Activated CD8-positive, alpha-beta memory T cell treated with anti-CD3 and anti-CD28 coated beads, Interleukin-2, amount 50 U/mL, for 1 hour (primary cell): ENCODE measurements around the gene NSUN3.
"Not testable (repeated sequence)": the region's sequence is repeated elsewhere in the genome, so short reads cannot be mapped to it uniquely, and the experiment has no call there.

Experiments
- DNase-seq: peaks from one replicate; pipeline ENCODE4 v3.0.0-alpha.2; 2020; ENCODE audit errors: extremely low read depth

Gene NSUN3

GRCh38 chr3:94069194-94069813 lies 6.4 kb downstream of the NSUN3 start:
- no peak for DNase-seq

DNA sequence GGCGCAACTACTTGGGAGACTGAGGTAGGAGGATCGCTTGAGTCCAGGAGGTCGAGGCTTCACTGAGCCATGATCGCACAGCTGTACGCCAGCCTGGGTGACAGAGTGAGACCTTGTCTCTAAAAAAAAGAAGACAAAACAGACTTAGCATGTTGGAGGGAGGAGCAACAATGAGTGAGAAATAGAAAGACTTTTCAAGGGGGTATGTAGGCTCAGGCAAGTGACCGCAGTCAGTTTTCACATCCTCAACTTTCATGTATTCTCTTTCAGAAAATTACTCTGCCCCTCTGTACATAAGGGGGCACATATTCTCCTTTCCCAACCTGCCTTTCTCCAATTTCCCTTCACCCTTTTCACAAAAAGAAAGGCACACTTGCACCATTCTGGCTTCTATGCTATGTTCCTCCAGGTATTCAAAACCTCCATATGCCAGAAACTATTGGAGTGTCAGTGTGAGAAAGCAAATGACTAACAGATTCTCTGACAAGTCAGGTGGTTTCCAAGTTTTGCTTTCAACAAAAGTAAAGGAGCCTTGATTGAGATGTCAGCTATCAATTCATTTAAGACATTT lies 7.6 kb downstream of the NSUN3 start:
- no peak for DNase-seq

DNA sequence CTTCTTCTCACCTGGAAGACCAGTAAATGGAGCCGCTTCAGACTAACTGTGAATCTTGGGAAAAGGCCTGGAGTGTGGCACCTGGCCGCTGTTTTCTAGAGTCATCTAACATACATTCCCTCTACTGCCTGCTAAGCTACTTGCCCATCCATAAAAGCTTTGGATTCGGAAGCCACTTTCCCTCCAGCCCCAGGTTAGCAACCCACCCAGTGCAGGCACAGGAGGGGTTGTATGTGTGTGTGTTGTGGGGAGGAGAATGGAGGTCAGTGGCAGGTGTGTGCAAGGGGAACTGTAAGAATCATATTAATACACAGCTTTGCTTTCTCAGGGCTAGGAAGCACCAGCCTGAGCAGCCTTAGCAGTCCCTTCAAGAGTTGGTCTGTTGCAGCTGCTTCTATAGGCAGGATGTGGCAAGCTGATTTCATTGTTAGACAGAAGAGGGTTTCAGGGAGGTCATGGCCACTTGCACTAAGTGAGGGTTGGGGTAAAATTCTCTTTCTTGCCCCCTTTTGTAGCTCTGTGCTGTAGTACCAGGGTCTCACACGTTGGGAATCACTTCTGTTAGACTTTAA lies 8.9 kb downstream of the NSUN3 start:
- no peak for DNase-seq

- no peak for DNase-seq
Measured at GRCh38 chr3:94076055-94076454, 13.2 kb downstream of the NSUN3 start.

DNA sequence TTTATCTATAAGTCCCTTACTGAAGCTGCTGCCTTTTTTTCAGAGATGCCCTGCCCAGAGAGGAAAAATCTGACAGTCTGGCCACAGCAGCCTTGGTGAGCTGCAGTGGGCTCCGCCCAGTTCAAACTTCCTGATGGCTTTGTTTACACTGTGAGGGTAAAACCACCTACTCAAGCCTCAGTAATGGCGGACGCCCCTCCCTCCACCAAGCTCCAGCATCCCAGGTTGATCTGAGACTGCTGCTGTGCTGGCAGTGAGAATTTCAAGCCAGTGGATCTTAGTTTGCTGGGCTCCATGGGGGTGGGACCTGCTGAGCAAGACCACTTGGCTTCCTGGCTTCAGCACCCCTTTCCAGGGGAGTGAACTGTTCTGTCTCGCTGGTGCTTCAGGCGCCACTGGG lies 17.7 kb downstream of the NSUN3 start:
- DNase-seq, result not testable (repeated sequence)

GRCh38 chr3:94081884-94082283 lies 19.0 kb downstream of the NSUN3 start:
- no peak for DNase-seq

DNA sequence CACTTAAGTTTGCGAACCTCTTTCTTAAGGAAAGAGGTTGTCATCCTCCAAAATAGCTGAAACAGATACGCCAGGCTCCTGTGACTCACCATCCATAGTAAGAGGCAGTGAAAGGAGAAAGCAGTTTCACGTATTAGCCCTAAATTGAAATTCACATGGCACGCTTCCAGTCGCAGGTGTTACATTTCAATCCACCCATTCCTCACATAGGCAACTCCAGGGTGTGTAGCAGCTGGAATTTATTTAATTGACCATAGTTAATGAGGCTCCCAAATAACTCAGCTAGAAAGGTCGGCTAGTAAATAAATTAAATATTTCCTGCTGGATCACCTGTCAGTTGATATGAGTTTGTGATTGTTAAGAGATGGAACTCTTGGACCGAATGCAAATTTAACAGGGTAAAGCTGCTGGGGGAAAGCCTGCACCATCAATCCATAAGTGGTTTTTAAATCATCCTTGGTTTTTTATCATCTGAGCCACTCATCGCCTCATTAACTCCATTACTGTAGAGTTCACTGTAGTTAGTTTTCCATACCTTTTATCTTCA lies 19.6 kb downstream of the NSUN3 start:
- no peak for DNase-seq

- DNase-seq, result no peak
Measured at GRCh38 chr3:94083261-94083660, 20.4 kb downstream of the NSUN3 start.

- no peak for DNase-seq
Measured at GRCh38 chr3:94089126-94089525, 26.3 kb downstream of the NSUN3 start.

- no peak for DNase-seq
Measured at GRCh38 chr3:94092086-94092485, 29.2 kb downstream of the NSUN3 start.

GRCh38 chr3:94093151-94093550 lies 30.3 kb downstream of the NSUN3 start:
- no peak for DNase-seq

GRCh38 chr3:94095111-94095510 lies 32.2 kb downstream of the NSUN3 start:
- DNase-seq, result no peak

GRCh38 chr3:94098452-94098851 lies 35.6 kb downstream of the NSUN3 start:
- no peak for DNase-seq

DNA sequence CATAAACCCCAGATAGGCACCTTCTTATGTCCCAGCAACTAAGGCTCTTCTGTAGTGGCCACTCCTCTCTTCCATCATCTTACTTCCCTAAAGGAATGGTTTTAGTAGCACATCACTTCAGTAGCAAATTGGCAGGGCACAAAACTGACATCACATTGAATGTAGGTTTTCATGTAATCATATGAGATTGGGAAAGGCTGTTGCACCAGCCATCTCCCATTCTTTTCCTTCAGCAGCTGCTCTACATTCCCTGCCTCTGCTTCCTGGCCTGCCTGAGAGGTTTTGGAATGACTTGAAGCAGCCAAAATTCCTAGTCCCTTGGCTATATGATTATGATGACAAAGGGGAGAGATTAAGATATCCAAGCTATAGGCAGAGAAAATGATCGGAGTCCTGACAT lies 36.5 kb downstream of the NSUN3 start:
- DNase-seq, result no peak

- DNase-seq, result no peak
Measured at GRCh38 chr3:94101860-94102259, 39.0 kb downstream of the NSUN3 start.

- DNase-seq, result no peak
Measured at GRCh38 chr3:94106268-94106667, 43.4 kb downstream of the NSUN3 start.

- not testable (repeated sequence) for DNase-seq
Measured at GRCh38 chr3:94110232-94110631, 47.4 kb downstream of the NSUN3 start.

GRCh38 chr3:94110854-94111253 lies 48.0 kb downstream of the NSUN3 start:
- no peak for DNase-seq

DNA sequence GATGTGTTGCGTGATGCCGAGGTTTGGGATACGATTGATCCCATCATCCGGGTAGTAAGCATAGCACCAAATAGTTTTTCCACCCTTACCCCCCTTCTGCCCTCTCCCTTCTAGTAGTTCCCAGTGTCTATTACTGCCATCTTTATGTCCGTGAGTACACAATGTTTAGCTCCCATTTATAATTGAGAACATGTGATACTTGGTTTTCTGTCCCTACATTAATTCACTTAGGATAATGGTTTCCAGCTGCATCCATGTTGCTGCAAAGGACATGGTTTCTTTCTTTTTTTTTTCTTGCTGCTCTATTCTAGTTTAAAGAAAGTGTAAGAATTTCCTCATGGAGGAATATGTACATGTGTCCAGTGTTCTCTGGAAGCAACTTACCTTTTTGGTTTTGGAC lies 51.8 kb downstream of the NSUN3 start:
- DNase-seq, result no peak

GRCh38 chr3:94115482-94115881 lies 52.6 kb downstream of the NSUN3 start:
- no peak for DNase-seq

DNA sequence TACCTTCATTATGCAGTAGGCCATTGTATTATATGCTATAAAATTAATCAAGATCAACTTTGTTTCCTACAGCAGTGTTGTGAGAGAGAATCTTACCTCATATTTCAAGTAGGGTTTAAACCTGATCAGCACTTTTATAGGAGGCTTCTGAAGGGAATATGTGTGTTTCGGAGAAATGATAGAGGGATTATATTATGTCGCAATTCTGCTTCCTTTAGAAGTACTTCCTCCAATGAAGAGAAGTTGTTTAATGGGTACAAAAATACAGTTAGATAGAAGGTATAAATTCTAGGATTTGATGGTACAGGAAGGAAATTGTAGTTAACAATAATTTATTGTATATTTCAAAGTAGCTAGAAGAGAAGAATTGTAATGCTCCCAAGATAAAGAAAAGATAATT lies 54.9 kb downstream of the NSUN3 start:
- no peak for DNase-seq

GRCh38 chr3:94118390-94118789 lies 55.5 kb downstream of the NSUN3 start:
- no peak for DNase-seq

DNA sequence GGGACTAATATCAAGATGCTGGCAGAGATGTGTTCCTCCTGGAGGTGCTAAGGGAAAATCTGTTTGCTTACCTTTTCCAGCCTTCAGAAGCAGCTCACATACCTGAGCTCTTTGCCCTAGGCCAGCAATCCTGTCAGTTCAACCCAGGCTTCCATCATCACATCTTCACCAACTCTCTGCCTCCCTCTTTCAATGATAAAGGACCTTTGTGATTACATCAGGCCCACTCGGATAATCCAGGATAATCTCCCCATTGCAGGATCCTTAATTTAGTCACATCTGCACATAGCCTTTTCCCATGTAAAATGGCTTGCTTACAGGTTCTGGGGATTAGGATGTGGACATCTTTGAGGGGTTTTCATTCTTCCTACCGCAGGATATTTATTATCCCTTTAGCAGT lies 58.3 kb downstream of the NSUN3 start:
- no peak for DNase-seq
